HG02571 (cell line): ENCODE data around the gene LAPTM5.

Source experiments
- ATAC-seq: cut with Tn5 transposase; IDR thresholded peaks from one replicate; pipeline ENCODE4 v1.9.1; 2021; ENCODE audit warnings: mild to moderate bottlenecking, moderate library complexity; ENCODE audit not compliant: unreplicated experiment

LAPTM5 gene

DNA sequence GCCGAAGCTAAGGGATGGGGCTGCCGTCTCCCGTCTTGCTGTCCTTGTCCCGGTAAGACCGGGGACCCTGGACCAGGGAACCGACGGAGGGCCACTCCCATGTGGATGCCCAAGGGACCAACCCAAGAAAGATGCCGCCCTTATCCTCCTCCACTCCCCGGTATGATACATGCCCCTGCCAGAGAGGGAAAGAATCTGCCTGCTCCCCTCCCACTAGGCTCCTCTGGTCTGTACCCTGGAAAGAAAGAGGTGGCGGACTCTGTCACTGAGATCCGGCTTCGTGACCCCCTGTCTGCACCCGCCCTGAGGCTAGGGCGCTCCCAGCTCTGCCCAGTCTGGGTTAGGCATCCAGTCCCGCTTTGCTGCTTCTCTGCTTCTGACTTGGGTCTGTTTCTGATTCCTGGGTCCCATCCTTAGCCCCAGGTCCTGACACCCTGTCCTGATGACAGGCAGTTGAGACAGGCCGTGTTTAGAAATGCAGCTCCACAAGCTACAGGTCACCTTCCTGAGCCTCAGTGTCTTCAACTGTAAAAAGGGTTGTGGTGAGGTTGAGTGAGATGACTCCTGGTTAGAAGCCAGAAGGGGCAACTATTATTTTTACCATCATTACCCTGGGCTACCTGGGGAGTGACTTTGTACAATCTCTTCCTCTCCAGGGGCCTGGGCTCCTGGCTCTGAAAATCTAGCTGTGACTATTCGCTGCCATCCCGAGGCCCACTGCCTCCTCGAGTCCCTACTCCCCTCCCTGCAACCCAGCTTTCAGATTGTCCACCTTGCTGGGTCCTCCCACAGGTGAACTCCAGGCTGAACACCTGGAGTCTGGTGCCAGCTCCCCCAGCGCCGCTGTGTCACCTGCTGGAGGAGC, 37.9 kb downstream of the LAPTM5 start:
- ATAC-seq: no peak

- peak; percentile 44 for ATAC-seq
Observed at GRCh38 chr1:30718636-30719405, 38.8 kb downstream of the LAPTM5 start.

DNA sequence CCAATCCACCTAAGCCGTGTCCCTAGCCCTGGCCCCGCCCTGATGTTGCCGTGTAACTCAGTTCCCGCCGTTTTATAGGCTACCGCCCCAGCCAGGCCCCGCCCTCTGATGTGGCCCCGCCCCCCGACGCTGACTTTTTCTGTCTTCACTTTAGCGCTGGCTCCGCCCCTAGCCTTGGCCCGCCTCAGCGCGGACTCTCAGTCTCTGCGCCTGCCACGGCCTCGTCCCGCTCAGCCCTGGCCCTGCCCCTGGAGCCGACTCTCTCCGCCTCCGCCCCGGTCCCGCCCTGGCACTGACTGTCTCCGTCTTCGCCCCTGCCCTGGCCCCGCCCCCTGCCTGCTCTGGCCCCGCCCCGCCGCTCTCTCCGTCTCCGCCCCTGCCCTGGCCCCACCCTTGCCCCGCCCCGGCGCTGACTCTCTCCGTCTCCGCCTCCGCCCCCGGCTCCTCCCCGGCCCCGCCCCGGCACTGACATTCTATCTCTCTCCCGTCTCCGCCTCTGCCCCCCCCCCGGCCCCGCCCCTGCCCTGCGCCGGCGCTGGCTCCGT, 39.4 kb downstream of the LAPTM5 start:
- peak; percentile 80 for ATAC-seq

GRCh38 chr1:30716646-30717045, 40.9 kb downstream of the LAPTM5 start:
- ATAC-seq: no peak

DNA sequence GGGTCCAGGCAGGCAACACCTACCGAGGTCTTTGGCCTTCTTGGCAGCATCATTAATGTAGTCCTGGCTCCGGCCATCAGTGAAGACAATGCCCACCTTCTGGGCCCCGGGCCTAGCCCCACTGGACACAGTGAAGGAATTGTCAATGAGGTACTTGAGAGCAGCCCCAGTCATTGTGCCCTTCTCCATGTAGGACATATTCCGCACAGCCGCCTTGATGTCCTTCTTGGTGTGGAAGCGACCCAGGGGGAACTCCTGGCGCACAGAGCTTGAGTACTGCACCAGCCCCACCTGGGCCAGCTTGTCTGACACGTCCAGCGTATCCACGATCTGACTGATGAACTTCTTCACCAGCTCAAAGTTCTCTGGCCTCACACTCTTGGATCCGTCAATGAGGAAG, 41.7 kb downstream of the LAPTM5 start:
- ATAC-seq: no peak

DNA sequence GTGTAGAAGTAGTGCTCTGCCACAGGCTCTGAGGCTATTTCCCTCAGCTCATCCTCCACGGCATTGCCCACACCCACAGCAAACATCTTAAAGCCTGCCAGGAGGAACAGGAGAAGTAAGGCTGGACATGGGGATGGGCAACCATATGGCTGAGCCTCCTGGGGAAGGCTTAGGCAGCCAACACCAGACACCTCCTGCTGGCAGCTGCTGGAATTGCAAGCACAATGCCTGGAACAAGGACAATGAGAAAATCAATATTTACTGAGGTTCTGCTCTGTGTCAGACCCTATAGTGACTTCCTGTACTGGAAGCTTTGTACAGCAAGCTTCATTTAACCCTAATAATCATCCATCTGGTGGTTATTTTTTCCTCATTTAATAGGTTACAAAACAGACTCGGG, 42.4 kb downstream of the LAPTM5 start:
- ATAC-seq: no peak

DNA sequence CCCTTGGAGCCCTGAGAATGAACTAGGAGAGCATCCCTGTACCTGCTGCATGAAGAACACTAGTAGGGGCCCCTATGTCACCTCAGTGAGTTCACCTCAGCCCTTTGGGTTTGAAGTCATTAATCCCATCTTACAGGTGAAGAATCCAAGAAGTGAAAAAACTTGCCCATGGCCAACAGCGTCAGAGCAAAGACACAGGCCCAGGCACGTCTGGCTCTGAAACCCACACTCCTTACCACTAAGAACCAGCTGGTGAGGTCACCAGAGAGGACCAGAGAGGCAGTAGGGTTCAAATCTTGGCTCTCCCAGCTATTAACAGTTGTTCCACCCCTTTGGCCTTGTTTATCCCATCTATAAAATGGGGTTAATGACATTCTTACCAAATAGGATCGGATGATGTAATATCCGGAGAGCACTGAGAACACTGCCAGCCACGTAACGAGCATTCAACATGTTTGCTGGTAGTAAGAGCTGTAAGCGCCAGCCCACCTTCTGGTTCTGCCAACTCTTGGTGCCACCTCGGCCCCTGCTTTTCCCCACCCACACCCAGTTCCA, 43.0 kb downstream of the LAPTM5 start:
- ATAC-seq: no peak

GRCh38 chr1:30714025-30714424, 43.5 kb downstream of the LAPTM5 start:
- ATAC-seq: no peak

DNA sequence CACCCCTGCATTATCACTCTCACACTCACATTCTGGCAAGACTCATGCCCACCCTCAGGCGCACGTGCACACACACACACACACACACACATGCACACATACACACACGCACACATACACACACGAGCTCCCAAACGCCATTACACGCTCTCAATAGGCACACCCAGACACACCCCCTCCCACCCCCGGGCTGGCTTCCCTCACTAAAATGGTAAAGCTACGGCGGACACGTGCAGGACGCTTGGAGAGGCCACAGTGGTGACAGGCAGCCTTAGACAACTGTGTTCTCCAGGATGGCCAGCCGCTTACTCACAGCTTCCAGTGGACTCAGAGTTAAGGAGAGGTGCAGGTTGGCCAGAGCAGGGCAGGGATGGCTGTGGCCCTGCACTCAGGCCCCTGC, 44.3 kb downstream of the LAPTM5 start:
- no peak for ATAC-seq

DNA sequence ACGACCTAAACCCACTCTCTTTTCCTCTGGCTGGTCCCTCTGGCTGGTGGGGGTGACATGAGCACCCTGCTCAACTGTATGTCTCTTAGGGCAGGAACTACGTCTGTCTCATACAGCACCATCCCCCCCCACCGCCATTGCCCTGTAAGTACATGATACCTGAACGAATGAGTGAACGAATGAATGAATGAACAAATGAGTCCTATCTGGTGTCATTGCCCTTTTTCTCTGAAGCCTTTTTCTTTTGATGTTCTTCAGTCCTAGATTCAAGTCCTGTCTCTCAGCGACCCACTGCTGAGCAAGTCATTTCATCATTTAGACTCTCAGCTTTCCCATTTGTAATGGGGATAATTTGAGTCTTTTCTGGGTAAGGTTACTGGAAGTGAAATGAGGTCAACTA, 45.0 kb downstream of the LAPTM5 start:
- no peak for ATAC-seq

- no peak for ATAC-seq
Observed at GRCh38 chr1:30710407-30710806, 47.2 kb downstream of the LAPTM5 start.

DNA sequence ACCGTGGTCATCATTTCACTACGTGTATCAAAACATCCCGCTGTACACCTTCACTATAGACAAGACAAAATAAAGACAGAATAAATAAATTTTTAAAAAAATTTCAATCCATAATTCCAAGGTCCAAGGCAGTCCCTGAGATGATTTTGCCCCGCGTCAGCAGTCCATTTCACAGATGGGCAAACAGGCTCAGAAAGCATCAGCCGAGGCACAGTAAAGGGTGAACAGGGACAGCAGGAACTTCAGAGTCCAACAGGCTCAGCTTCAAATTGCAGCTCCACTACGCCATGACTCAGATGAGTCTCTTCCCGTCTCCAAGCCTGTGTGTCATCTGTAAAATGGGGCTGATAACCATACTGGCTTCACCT, 49.2 kb downstream of the LAPTM5 start:
- ATAC-seq: no peak

DNA sequence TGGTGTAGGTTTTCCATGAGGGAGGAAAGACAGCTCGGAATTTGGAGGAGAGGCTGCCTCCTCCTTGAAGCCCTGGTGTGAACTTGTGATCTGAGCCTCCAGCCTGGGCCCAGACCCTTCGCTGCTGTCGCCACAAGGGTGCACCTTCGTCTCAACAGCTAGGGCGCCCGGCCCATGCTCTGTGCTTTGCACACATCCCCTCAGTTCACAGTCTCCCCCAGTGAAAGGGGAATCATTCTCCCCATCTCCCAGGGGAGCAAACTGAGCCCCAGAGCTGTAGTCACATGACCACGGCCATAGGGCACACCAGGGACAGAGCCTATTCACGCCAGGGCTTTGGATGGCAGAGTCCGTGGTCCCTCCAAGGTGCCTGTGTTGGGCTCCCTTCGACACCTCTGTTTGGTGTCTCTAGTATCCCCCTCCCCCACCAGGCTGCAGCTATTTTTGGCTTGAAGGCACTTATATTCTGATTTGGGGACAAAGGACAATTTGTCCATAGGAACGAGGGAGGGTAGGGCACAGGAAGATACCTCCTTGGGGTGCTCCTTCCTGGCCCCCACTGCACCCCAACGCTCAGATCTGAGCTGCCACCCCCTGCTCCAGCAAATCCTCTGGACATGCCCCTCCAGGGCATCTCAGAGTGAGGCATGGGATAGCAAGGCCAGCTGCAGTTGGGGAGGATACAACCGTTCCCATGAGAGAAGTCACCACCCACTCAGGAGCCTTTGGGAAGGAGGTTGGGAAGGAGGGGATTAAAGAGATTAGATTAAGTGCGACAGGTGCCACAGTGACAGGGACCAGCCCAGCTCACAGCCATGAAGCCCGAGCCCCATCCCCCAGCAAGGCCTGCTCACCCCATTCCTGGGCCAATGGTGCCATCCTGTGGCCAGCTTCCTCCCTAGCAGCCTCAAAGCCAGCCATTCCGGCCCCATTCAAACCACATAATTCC, 49.9 kb downstream of the LAPTM5 start:
- ATAC-seq: no peak

GRCh38 chr1:30706528-30706927, 51.0 kb downstream of the LAPTM5 start:
- ATAC-seq: no peak

GRCh38 chr1:30705698-30706097, 51.9 kb downstream of the LAPTM5 start:
- no peak for ATAC-seq

- no peak for ATAC-seq
Observed at GRCh38 chr1:30704765-30705509, 52.6 kb downstream of the LAPTM5 start.

DNA sequence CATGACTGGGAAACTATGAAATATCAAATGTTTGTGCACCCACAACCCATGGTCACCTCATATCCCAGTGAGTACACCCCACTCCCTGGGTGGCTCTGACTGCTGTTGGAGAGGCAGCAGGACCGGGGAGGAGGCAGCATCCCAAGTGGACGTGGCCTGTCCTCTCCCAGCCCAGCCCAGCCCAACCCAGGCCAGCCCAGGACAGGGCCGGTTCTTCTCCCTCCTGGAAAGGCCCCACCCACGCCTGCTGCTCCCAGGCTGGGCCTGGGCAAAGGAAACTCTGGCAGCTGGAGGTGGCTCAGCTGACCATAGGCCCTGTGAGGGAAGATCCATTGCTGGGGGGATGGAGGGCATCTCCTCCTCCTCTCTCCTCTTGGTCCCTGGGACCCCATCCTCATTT, 53.3 kb downstream of the LAPTM5 start:
- ATAC-seq: no peak

DNA sequence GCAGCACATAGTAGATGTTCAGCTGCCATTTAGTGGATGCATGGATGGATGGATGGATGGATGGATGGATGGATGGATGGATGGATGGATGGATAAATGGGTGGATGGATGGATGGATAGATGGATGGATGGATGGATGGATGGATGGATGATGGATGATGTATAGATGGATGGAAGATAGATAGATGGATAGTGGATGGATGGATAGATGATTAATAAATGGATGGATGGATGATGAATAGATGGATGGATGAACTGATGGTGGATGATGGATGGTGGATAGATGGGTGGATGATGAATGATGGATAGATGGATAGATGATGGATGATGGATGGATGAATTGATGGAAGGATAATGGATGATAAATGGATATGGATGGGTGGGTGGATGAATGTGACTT, 54.8 kb downstream of the LAPTM5 start:
- ATAC-seq: no peak

- ATAC-seq: no peak
Observed at GRCh38 chr1:30701258-30701633, 56.3 kb downstream of the LAPTM5 start.
